HG03196 (cell line): ENCODE data around the gene RAB6C.
"Not testable (repeated sequence)": the region's sequence is repeated elsewhere in the genome, so short reads cannot be mapped to it uniquely, and the experiment has no call there.

Experiments used
- ATAC-seq: cut with Tn5 transposase; IDR thresholded peaks from one replicate; pipeline ENCODE4 v1.9.1; 2021; ENCODE audit not compliant: unreplicated experiment

Gene RAB6C

DNA sequence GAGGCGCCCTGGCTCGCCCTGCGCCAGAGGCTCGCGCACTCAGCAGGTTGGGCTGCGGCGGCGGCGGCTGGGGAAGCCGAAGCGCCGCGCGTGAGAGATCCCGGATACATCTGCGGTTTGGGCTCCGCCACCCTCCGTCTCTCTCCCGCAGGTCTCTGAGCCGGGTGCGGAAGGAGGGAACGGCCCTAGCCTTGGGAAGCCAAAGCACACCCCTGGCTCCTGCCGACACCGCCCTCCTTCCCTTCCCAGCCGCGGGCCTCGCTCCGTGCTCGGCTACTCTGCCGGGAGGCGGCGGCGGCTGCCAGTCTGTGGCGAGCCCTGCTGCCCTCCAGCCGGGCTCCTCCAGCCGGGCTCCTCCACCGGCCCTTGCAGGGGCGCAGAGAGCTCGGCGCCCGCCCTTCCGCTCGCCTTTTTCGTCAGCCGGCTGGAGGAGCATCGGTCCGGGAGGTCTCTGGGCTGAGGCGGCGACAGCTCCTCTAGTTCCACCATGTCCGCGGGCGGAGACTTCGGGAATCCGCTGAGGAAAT is at the start of gene RAB6C:
RAB6C (plus strand) TSS at position 38 of the 527 bp plus-strand sequence; CDS start at position 488, 450 bp downstream.
- ATAC-seq, result not testable (repeated sequence)

DNA sequence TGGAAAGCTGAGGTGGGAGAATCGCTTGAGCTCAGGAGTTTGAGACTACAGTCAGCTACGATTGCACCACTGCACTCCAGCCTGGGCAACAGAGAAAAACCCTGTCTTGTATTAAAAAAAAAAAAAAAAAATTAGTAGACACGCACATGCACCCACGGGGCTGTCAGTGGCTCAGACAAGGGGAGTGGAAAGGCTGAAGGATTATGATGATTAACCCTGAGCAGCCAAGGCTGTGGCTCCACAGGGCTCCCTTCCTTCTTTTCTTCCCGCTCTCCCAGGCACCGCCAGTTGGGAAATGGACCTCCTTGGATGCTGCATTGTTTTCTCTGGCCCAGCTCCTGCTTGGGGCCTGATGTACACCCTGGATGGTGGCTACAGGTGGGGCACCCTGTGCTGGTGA is 49.0 kb upstream of the RAB6C start:
- ATAC-seq, result no peak

DNA sequence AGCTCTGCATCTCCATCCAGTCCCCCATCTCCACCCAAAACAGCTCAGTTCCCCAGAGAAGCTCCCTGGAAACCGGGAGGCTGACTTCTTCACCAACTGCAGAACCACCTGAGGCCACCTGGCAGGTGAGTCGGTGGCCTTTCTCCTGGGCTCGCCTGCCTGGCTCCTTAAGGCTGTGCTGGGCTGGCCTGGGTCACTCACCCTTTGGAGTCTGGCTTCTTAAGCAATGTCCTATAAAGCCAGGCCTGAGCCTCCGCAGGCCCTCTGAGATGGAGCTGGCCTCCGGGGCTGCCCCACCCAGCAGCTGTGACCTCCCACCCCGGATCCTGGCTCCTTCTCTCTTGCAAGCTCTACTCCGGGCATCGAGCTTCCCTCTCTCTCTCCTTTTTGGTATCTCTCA is 46.1 kb upstream of the RAB6C start:
- ATAC-seq, result not testable (repeated sequence)

DNA sequence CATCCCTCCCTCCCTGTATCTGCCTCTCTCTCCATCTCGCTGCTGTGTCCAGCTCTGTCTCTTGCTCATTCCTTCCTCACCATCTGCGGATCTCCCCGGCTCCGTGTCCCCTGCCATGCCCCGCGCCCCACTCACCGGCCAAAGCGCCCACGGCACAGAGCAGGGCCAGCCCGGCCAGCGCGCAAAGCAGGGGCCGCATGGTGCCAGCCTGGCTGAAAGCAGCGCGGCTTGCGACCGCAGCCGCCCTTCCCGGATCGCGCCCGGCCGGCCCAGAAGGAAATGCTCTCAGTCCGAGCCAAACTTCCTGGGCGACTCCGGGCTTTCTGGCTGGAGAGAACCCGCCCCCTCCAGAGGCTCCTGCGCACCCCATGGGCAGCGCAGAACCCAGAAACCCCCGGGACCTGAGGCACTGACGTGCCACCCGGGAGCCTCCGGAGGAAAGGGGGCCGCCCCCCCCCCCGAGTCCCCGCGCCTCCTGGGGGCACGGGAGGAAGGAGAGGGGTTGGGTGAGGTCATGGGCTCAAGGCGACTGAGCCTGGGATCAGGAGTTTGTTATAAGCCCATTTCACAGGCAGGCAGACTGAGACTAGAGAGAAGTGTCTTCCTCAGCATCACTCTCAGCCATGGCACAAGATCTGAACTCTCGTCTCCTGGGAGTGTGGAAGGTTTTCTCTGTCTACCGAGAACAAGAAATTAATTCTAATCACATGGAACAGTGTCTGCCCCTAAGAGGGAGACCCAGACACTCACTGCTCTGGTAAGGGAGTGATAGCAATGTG is 45.2 kb upstream of the RAB6C start:
- ATAC-seq, result no peak

DNA sequence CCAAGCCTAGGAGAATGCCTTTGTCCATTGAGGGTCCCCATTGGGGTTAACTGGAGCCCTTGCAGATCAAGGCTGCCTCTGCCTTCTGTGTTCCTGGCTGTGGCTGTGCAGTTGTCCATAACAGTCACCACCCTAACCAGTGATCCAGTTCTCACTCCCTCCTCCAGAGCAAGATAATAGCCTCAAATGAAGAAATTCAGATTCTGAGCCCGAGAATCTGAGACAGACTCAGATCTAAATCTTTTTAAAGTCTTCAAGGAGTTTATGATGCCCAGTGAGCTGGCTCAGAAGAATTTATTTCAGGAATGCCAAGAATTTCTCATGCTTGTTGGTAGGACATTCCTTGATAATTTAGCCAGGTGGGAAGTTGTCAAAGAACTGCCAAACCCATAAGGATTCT is 44.3 kb upstream of the RAB6C start:
- no peak for ATAC-seq

DNA sequence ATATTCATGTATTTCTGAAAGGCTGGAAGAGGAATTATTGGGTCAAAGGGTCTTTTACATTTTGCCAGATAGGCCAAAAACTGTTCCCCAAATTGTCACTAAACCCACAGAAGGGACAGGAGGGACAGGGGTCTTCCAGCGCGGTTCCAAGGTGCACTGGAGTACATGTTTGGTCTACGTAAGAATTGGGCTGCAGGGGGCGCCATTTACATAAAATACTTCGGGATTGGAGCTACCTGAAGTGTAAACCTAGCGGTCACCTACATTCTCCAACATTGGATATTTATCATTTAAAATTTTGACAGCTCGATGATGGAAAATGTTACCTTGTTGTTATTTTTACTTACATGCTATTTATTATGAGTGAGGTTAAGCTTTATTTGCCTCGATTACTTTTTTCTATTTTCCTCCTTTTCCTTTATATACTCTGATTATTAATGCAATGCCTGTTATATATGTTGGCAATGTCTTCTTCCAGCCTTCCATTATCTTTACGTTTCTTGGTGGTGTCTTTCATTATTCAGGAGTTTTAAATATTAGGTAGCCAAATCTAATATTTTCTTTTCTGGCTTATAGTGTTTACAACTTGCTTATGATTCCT is 43.0 kb upstream of the RAB6C start:
- no peak for ATAC-seq

DNA sequence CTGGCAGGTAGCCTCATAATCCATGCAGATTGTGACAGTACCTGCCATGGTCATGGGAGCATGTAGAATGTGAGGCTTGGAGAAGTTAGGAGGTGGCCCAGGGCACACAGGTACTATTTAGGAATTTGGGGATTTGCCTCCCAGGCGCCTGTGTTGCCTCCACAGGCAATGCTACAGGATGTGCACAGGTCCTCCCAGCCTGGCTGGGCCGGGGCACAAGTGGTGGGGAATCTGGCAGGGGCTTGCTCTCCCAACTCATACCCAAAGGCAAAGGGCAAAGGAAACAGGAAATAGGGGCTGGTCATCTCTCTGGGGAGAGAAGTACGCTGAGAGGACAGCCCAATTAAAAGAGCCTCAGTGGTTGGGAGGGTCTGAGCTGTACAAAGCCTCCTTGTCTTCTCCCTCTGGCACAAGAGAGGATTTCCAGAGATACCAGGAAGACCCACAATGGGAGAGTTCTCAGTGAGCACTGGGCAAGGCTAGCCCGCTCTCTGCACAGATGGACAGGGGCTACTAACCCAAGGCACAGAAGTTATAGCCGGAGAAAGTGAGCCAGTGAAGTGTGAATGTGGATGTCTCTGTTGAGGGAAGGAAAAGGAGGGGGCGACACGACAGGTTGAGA is 40.5 kb upstream of the RAB6C start:
- ATAC-seq, result not testable (repeated sequence)

DNA sequence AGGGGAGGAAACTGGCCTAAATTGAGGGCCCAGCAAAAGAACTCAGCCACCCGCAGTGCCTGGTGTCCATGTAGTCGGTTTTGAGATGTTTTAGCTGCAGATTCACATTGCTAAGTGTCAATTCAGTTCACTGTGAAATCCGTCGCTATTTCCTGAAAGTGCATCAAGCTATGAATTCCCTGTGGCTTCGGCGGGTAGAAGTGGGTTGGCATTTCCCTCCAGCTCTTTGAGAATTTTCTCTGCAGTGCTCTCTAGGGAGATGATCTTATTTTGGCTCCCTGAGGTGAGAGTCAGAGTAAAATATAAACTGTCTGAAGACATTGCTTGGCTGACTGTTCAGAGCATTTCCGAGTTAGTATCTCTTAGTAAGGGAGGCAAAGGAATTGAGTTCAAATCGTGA is 36.0 kb upstream of the RAB6C start:
- not testable (repeated sequence) for ATAC-seq

DNA sequence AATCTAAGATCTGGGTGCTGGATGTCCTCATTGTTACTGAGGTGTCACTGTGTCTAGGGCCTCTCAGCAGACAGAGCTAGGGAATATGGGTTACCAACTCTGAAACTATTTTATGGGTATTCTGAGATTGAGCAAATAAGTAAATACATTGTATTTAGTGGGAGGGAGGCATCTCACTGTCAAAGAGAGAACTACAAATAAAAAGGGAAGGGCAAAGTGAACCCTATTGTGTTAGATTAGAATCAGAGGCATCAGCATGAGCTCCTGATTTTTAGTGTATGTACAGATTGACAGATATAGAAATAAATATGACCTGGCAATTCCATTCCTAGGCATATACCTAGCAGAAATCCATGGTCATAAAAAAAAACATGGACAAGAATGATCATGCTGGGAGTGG is 33.9 kb upstream of the RAB6C start:
- no peak for ATAC-seq

DNA sequence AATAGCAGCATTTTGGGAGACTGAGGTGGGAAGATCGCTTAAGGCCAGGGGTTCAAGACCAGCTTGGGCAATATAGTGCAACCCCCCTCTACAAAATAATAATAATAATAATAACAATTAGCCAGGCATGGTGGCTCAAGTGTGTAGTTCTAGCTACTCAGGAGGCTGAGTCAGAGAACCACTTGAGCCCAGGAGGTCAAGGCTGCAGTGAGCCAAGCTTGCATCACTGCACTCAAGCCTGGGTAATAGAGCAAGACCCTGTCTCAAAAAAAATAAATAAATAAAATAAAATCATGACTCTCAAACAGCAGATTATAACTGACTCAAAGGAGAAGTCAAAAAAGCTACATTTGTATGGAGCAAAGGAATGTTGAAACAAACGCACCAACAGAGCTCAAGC is 31.8 kb upstream of the RAB6C start:
- not testable (repeated sequence) for ATAC-seq

DNA sequence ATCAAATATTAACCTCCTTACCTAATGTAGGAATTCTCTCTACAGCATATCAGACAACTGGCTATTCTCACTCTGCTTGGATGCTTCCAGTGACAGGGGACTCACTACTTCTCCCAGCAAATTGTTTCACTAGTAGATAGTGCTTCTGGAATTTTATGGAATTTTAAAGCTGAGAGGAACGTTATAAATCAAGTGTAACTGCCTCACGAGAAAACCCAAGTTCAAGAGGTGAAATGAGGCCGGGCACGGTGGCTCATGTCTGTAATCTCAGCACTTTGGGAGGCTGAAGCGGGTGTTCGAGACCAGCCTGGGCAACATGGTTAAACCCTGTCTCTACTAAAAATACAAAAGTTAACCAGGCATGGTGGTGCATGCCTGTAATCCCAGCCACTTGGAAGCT is 23.3 kb upstream of the RAB6C start:
- not testable (repeated sequence) for ATAC-seq

DNA sequence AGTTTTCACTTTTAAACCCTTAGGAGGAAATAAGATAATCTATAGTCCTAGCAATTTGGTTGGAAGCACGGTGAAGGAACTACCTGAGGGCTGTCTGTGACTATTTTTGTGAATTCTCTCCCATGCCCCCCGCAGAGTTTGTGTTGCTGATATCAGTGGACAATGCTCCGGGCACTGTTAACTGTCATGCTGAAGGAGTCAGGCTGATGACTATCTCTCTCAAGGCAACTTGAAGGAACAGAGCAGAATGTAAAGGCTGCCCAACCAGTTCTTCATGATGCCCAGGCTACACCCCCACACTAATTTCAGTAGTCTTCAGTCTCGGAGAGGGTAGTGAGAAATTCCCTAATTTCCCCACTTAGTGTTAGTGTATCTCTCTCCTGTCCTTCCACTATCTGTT is 21.6 kb upstream of the RAB6C start:
- no peak for ATAC-seq

DNA sequence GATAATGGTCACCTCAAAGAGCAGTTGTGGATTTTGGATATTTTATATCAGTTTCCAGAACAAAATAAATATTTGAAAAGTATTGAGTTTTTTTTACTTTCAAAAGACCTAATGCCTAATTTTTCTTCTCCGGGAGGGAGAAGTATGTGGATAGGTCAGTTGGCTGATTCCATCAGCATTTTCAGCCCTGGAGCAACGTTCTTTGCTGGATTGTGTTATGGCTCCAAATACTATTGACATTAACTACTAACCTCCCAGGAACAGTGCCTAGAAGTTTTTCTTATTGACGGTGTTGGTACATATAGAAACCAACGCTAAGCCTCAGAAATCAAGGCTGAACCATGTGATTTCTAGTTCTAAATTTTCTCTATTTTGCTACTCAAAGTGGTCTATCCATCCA is 20.7 kb upstream of the RAB6C start:
- ATAC-seq, result not testable (repeated sequence)

DNA sequence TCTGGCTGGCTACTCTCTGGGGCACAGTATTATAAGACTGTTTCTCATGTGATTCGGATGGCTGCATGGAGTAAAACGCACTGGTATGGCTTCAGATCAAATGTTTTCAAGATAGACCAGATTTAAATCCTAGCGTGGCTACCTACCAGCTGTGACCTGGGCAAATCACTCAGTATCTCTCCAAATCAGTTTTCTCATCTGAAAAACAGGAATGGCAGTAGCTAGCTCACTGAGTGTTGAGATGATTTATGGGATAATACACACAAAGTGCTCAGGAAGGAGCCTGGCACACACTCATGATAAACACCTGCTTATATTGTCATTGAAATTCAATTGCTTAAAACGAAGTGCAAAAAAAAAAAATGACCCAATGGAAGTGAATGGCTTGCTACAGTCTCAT is 10.9 kb upstream of the RAB6C start:
- not testable (repeated sequence) for ATAC-seq

DNA sequence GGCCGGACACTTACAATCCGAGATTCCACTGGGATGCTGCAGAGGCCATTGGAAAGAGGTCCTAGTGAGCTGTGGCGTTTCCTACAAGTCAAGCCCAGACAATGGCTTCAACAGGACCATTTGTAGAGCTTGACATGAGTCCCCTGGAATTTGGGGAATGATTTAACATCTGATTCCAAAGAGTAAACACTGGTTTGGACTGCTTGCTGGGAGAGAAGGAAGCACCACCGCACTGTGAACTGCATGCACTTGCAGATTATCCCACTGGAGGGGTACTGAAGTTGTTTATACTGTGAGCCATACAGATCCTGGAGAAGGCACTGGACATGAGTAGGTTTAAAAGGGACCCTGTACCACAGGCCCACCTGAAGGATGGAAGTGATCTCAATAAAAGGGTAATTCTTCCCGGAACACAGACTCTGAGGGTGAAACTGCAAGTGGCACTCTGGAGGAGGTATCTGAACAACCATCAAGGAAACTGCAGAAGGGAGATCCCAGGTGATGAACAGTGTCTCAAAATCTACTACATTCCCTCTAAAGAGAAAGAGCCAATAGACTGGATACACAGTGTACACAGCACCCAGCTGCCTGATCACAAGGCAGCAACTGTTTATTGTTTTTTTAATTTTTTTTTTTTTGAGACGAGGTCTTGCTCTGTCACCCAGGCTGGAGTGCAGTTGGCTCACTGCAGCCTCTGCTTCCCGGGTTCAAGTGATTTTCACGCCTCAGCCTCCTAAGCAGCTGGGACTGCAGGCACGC is 4.3 kb upstream of the RAB6C start:
- ATAC-seq, result no peak

DNA sequence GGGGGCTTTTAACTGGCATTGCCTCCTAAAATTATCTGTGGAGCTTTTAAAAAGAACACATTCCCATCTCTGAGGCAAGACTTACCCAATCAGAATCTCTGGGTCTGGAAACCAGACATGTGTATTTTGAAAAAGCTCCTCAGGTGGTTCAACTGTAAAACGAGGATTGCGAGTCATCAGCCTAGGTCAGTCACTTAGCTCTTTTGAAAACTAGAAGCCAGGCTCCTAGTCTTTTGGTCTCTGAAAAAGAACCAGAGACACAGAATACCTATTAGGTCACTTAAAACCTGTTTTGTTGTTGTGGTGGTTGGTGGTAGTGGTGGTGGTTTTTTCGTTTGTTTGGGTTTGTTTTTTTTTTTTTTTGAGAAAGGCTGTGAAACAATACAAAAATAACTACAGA is 2.5 kb upstream of the RAB6C start:
- not testable (repeated sequence) for ATAC-seq

DNA sequence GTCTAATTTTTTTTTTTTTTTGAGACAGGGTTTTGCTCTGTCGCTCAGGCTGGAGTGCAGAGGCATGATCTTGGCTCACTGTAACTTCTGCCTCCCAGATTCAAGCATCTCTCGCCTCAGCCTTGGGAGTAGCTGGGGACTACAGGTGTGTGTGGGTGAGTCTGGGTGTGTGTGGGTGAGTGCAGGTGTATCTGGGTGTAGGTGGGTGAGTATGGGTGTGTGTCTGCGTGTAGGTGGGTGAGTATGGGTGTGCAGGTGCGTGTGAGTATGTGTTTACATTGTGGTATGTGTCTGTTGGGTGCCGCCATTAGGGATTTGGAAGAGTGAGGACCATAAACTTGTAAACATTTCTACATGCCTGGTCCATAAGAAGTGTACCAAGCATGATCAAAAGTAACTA is 1.5 kb upstream of the RAB6C start:
- no peak for ATAC-seq

DNA sequence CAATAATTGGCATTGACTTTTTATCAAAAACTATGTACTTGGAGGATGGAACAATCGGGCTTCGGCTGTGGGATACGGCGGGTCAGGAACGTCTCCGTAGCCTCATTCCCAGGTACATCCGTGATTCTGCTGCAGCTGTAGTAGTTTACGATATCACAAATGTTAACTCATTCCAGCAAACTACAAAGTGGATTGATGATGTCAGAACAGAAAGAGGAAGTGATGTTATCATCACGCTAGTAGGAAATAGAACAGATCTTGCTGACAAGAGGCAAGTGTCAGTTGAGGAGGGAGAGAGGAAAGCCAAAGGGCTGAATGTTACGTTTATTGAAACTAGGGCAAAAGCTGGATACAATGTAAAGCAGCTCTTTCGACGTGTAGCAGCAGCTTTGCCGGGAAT is 780 bp downstream of the RAB6C start:
- ATAC-seq, result not testable (repeated sequence)

DNA sequence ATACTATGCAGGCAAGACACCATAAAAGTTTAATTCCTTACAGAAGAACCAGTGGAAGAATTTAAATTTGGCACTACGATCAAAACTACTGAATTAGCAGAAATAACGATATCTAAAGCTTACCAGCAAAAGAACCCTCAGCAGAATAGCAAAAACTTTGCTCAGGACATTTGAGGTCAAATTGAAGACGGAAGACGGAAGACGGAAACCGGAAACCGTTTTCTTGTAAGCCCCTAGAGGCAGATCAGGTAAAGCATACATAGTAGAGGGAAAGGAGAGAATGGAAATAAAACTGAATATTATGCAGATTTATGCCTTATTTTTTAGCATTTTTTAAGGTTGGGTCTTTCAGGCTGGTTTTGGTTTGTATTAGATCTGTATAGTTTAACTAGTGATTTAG is 2.2 kb downstream of the RAB6C start:
- not testable (repeated sequence) for ATAC-seq

DNA sequence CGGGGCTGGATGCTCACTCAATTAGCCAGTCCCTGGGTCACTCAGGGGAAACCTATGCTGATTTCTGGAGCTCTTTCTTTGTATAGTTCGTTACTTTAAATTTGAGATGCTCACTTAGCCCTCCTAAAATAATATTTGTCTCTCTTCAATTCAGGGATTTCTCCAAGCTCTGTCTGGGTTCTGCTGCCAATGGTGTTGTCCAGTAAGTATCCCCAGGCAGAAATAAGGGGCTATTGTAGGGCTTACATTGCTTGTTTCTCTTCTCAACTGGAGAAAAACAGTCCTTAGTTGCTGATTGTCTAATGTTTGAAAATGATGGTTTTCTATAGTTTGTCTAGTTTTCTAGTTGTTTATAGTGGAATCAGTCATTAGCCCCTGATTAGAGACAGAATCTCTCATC is 5.0 kb downstream of the RAB6C start:
- no peak for ATAC-seq

DNA sequence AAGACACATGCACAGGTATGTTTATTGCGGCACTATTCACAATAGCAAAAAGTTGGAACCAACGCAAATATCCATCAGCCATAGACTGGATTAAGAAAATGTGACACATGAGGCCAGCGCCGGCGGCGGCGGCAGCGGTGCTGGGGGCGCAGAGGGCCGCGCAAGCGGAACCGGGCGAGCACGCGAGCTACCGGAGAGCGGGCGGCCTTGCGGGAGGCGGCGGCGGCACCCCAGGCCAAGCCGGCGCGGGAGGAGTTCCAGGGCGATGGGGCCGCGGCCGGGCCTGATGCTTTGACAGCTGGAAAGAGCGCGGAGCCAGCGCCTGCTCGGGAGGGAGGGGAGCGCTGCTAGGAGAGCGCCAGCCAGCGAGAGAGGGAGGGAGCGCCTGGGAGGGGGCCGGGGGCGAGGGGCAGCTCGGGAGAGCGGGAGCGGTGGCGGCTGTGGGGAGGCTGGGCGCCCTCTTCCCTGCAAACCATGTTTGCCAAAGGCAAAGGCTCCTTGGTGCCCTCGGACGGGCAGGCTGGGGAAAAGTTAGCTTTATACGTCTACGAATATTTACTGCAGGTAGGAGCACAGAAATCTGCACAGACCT is 13.0 kb downstream of the RAB6C start:
- not testable (repeated sequence) for ATAC-seq
